Uterine smooth muscle cell (primary cell): Measurements from ENCODE around the gene SLC25A14. TPM values are rescaled to one million over a fixed set of nuclear protein-coding genes. Genes with fewer than 3 reads are reported as not detected.

Experiments used
- total RNA-seq: library from RNA; depleted of rRNA; stranded (reverse); fragments of >200 nt; gene quantifications from 2 replicates; pipeline ENCODE4 v1.2.3, GENCODE V29; 2014

Gene SLC25A14, protein sequence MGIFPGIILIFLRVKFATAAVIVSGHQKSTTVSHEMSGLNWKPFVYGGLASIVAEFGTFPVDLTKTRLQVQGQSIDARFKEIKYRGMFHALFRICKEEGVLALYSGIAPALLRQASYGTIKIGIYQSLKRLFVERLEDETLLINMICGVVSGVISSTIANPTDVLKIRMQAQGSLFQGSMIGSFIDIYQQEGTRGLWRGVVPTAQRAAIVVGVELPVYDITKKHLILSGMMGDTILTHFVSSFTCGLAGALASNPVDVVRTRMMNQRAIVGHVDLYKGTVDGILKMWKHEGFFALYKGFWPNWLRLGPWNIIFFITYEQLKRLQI
- 14.4 and 16.2 TPM in 2 replicates for total RNA-seq

GRCh38 chrX:130339408-130340222, at the start of gene SLC25A14:
Gene SLC25A14, plus strand, starts transcription at chrX:130339919. Its CDS starts 360 bp downstream, at chrX:130340279.

DNA sequence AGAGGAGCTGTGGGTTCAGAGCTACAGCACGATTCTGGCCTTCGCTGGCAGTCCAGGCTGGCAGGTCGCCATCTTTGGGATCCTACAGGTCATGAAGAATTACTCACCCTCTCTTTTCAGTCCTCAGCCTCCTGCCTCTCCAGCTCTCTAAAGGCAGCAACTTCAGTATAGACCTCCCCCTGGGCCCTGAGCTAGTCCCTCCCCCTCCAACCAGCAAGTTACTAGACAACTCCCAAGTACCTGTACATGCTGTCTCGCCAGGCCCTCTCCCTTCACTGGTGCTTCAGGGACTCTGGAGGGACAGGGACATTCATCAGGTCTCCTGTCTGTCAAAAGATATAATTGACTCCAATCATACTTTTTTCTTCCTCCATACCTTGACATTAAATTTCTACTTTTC, 45.8 kb downstream of the SLC25A14 start, which contains the start of gene GPR119:
Gene GPR119 (minus strand): TSS at position 155 of the 400 bp plus-strand sequence. CDS start 227 bp downstream, outside the sequence.

DNA sequence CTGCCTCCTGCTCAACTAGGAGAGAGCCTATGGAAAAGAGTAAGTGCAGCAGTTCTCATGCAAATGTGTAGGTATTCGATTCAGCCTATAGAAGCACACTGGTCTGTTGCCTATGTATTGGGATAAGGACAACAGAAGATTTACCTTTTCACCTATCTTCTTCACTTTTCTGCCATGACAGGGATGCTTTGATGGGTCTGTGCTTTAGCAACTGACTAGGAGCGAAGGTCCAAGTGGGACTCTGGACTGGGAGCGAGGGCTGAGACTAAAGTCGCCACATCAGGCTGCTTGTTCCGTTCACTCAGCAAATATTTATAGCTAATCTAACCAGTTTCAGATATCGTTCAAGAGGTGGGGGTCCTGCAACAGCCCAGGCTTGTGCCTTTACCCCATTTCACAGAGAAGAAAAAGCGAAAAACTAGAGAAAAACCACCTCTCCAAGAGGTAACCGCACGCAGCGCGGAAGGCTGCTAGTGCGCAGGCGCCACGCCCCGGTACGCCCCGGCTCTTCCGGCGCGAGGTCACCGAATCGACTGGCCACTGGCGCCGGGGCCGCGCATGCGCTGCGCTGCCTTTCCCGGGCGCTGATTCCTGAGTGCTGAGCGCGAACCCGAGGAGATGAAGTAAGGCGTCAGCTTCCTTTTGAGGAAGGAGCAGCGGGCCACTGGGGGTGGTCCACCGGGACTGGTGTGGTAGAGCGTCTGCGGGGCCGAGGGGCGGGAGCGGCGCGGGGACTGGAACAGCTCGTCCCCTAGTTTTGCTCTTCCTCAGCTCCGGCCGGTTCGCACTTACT, 61.9 kb downstream of the SLC25A14 start, which contains the start of gene RBMX2:
Gene RBMX2 (plus strand): TSS at position 573 of the 793 bp plus-strand sequence. CDS start 46 bp downstream, at position 619.

Other genes starting within 250 kb of the SLC25A14 start
- 9.7 and 10.4 TPM in 2 replicates for gene ELF4, start 229.4 kb upstream of the SLC25A14 start, total RNA-seq
- gene AIFM1, start 174.1 kb upstream of the SLC25A14 start, total RNA-seq, result 27.2 and 31.5 TPM in 2 replicates
- 4.3 and 9.4 TPM in 2 replicates for gene RAB33A, start 168.0 kb upstream of the SLC25A14 start, total RNA-seq
- gene ZNF280C, start 71.0 kb upstream of the SLC25A14 start, total RNA-seq, result 3.5 and 4.1 TPM in 2 replicates
- not detected in 2 replicates for gene GPR119, start 45.8 kb downstream of the SLC25A14 start, total RNA-seq
- 21.0 and 25.7 TPM in 2 replicates for gene RBMX2, start 62.1 kb downstream of the SLC25A14 start, total RNA-seq